ENCODE data around the gene ARHGAP8.

ARHGAP8 gene

GRCh38 chr22:44730490-44731356 is 21.7 kb upstream of the ARHGAP8 start:
- H3K4me3 ChIP-seq (ENCODE audit: low read length): no peak overlapping the region
- no peak for TF ChIP-seq CTCF (conservative IDR thresholded peaks at IDR 0.05; ENCODE audit: low read depth, low read length)
- no peak for DNase-seq (ENCODE audit: low read depth)

GRCh38 chr22:44731357-44731970 is 20.9 kb upstream of the ARHGAP8 start:
- no peak for TF ChIP-seq CTCF (conservative IDR thresholded peaks at IDR 0.05; ENCODE audit: low read depth, low read length)
- H3K4me3 ChIP-seq (ENCODE audit: low read length): no peak overlapping the region
- DNase-seq (ENCODE audit: low read depth): no peak

GRCh38 chr22:44732017-44732561 is 20.3 kb upstream of the ARHGAP8 start:
- H3K4me3 ChIP-seq (ENCODE audit: low read length): no peak overlapping the region
- TF ChIP-seq CTCF (conservative IDR thresholded peaks at IDR 0.05; ENCODE audit: low read depth, low read length): no peak
- DNase-seq (ENCODE audit: low read depth): no peak

GRCh38 chr22:44732661-44733060 is 19.7 kb upstream of the ARHGAP8 start:
- TF ChIP-seq CTCF (conservative IDR thresholded peaks at IDR 0.05; ENCODE audit: low read depth, low read length): no peak
- DNase-seq (ENCODE audit: low read depth): no peak
- no peak overlapping the region for H3K4me3 ChIP-seq (ENCODE audit: low read length)

GRCh38 chr22:44733426-44734106 is 18.8 kb upstream of the ARHGAP8 start:
- DNase-seq (ENCODE audit: low read depth): no peak
- no peak for TF ChIP-seq CTCF (conservative IDR thresholded peaks at IDR 0.05; ENCODE audit: low read depth, low read length)
- H3K4me3 ChIP-seq (ENCODE audit: low read length): no peak overlapping the region

- no peak for TF ChIP-seq CTCF (conservative IDR thresholded peaks at IDR 0.05; ENCODE audit: low read depth, low read length)
- no peak for DNase-seq (ENCODE audit: low read depth)
- H3K4me3 ChIP-seq (ENCODE audit: low read length): no peak overlapping the region
Measured at GRCh38 chr22:44734278-44734677, 18.1 kb upstream of the ARHGAP8 start.
